Parathyroid adenoma (tissue), 2 donors: Measurements from ENCODE around the gene ARHGAP21.
"Not testable (repeated sequence)": the region's sequence is repeated elsewhere in the genome, so short reads cannot be mapped to it uniquely, and the experiment has no call there.

Experiments used
- H2AFZ ChIP-seq: fragments of 300-600 bp; sonication (generic); one replicate; pipeline ENCODE4 v1.7.0; 2017; ENCODE audit warnings: antibody characterized with exemption, mild to moderate bottlenecking
- H3K27ac ChIP-seq: fragments of 300-600 bp; sonication (generic); one replicate; pipeline ENCODE4 v1.7.0; 2017
- H3K27me3 ChIP-seq: fragments of 300-600 bp; sonication (generic); one replicate; pipeline ENCODE4 v1.7.0; 2017; ENCODE audit warnings: low read length; ENCODE audit not compliant: control insufficient read depth, insufficient read depth
- H3K36me3 ChIP-seq: fragments of 300-600 bp; sonication (generic); one replicate; pipeline ENCODE4 v1.7.0; 2017; ENCODE audit warnings: low read length; ENCODE audit not compliant: control insufficient read depth, insufficient read depth
- H3K4me1 ChIP-seq: fragments of 300-600 bp; sonication (generic); one replicate; pipeline ENCODE4 v1.7.0; 2017; ENCODE audit warnings: control low read depth
- H3K4me2 ChIP-seq: fragments of 300-600 bp; sonication (generic); one replicate; pipeline ENCODE4 v1.7.0; 2017; ENCODE audit warnings: low read length
- H3K4me3 ChIP-seq: fragments of 300-600 bp; sonication (generic); one replicate; pipeline ENCODE4 v1.7.0; 2017; ENCODE audit warnings: low read depth, low read length
- H3K79me2 ChIP-seq: fragments of 300-600 bp; sonication (generic); one replicate; pipeline ENCODE4 v1.7.0; 2017; ENCODE audit warnings: control low read depth
- H3K9ac ChIP-seq: fragments of 300-600 bp; sonication (generic); one replicate; pipeline ENCODE4 v1.7.0; 2017; ENCODE audit warnings: mild to moderate bottlenecking
- H3K9me3 ChIP-seq: fragments of 300-600 bp; sonication (generic); one replicate; pipeline ENCODE4 v1.7.0; 2017; ENCODE audit warnings: low read length; ENCODE audit not compliant: control insufficient read depth
- TF ChIP-seq, protein P1 (sequence below): fragments of 300-600 bp; sonication (generic); IDR thresholded peaks from one replicate; pipeline ENCODE4 v1.7.0; 2017; ENCODE audit warnings: antibody characterized with exemption, mild to moderate bottlenecking
- donor health status: primary hyperparathyroidism.

Gene ARHGAP21

DNA sequence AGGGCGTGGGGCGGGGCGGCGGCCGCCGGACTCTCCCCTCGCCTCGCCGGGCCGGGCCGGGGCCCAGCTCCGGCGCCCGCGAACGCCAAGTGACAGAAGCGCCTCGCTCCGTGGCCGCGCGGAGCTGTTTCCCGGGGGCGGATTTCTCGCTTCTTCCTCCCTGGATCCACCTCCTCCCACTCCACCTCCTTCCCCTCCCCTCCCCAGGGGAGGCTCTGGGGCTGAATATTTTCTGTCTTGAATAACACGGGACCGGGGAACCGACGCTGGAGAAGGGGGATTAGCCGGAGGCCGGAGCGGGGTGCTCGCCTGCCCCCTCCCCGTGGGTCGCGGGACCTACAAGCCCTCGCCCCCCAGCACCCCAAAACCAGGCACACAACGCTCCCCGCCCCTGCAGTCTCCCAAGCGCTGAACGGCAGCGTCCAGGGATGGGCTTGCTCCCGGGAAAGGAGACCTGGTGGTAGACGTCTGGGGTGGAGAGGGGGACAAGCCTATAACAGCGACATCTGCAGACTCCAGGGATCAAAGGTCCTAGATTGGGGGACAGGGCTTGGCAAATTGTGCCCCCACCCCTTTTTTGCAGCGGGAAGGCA, at the start of gene ARHGAP21:
Gene ARHGAP21, minus strand, starts transcription at position 100 of the 593 bp plus-strand sequence. CDS start 1,988 bp downstream, outside the sequence.
- no peaks in the 10 kb centered on the region for H3K9me3 ChIP-seq
- H3K4me3 ChIP-seq, result peak within 1 kb of the TSS; percentile 83
- no peaks in the 10 kb centered on the region for H3K36me3 ChIP-seq
- peak within 1 kb of the TSS; percentile 90 for H3K27ac ChIP-seq
- peak within 1 kb of the TSS; percentile 98 for H3K4me2 ChIP-seq
- peaks cover 25% of the 10 kb centered on the region for H3K79me2 ChIP-seq
- TF ChIP-seq, protein P1, sequence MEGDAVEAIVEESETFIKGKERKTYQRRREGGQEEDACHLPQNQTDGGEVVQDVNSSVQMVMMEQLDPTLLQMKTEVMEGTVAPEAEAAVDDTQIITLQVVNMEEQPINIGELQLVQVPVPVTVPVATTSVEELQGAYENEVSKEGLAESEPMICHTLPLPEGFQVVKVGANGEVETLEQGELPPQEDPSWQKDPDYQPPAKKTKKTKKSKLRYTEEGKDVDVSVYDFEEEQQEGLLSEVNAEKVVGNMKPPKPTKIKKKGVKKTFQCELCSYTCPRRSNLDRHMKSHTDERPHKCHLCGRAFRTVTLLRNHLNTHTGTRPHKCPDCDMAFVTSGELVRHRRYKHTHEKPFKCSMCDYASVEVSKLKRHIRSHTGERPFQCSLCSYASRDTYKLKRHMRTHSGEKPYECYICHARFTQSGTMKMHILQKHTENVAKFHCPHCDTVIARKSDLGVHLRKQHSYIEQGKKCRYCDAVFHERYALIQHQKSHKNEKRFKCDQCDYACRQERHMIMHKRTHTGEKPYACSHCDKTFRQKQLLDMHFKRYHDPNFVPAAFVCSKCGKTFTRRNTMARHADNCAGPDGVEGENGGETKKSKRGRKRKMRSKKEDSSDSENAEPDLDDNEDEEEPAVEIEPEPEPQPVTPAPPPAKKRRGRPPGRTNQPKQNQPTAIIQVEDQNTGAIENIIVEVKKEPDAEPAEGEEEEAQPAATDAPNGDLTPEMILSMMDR, result no peak
- peak within 1 kb of the TSS; percentile 96 for H2AFZ ChIP-seq
- H3K9ac ChIP-seq, result peak within 1 kb of the TSS; percentile 73
- no peaks in the 10 kb centered on the region for H3K27me3 ChIP-seq
- peaks cover 13% of the 10 kb centered on the region for H3K4me1 ChIP-seq

DNA sequence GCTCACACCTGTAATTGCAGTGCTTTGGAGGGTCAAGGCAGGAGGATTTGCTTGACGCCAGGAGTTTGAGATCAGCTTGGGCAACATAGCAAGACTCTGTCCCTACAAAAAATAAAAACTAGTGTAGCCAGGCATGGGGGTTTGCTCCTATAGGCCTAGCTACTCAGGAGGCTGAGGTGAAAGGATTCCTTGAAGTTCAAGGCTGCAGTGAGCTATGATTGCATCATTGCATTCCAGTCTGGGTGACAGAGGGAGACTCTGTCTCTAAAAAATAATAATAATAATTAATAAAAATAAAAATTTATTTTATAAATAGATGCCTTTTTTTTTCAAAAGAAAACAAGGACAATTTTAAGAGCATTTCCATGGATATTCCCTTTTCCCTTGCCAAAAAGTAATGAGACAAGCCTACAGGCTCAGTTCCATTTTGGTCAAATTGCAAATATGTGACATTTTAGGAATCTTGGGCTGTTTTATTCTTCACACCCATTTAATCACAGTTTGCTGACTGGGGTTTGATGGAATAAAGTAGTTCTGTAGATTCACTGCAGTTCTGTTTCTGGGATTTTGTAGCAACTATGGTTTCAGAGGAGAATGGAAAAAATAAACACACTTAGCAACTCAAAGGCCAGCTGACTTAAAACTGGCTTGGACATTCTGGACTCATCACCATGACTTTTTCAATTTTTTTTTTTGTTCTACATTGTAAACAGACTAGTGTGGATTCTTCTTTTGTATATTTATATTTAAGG, 48.4 kb upstream of the ARHGAP21 start:
- TF ChIP-seq, protein P1, result no peak
- Histone ChIP-seq H2AFZ (no peak overlapping the region), H3K4me2 (no peak overlapping the region), H3K27me3 (no peaks in the 10 kb centered on the region), H3K4me3 (no peak overlapping the region), H3K27ac (no peak overlapping the region), H3K36me3 (no peaks in the 10 kb centered on the region), H3K9me3 (no peaks in the 10 kb centered on the region), H3K9ac (no peak overlapping the region), H3K79me2 (no peaks in the 10 kb centered on the region), H3K4me1 (no peaks in the 10 kb centered on the region)

DNA sequence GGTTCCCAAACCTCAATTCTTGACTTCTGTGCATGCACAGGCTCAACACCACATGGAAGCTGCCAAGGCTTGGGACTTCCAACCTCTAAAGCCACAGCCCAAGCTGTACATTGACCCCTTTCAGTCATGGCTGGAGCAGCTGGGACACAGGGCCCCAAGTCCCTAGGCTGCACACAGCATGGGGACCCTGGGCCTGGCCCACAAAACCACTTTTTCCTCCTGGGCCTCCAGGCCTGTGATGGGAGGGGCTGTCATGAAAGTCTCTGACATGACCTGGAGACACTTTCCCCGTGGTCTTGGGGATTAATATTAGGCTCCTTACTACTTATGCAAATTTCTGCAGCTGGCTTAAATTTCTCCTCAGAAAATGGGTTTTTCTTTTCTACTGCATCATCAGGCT, 41.3 kb upstream of the ARHGAP21 start:
- H3K4me3 ChIP-seq, H3K4me2 ChIP-seq, H2AFZ ChIP-seq, H3K79me2 ChIP-seq, H3K9me3 ChIP-seq, H3K27me3 ChIP-seq, H3K27ac ChIP-seq, H3K36me3 ChIP-seq, H3K9ac ChIP-seq, H3K4me1 ChIP-seq: not testable (repeated sequence)

DNA sequence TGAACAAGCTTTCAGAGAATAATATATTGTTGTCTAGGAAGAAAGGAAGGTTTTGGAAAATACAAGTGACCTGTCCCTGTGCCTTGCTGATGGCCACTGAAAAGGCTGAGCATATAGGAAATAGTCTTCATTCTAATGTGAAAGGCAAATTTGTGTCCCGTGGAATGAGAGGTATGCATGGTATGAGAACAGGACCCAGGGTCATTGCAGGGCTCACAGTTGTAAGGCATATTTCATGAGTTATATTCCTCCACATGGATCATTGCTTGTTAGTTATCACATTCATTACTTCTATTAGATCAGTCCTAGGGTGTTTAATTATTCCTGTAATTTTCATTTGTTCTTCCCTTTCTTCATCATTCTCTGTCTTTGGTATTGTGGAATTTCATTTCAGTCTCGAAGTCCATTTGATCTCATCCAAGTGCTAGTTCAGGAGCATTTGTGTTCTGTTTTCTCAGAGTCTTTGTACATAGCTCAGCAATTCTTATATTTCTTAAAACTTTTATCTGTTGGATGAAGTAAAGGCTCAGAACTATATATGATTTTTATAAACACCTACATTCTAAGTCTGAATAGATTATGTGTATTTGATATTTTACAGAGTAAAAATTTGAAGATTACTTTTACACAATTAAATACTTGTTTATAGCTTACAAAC, 39.4 kb upstream of the ARHGAP21 start:
- Histone ChIP-seq H3K9me3 (no peaks in the 10 kb centered on the region), H3K27ac (no peak overlapping the region), H3K4me3 (no peak overlapping the region), H3K79me2 (no peaks in the 10 kb centered on the region), H3K4me1 (no peaks in the 10 kb centered on the region), H3K9ac (no peak overlapping the region), H2AFZ (no peak overlapping the region), H3K36me3 (no peaks in the 10 kb centered on the region), H3K27me3 (no peaks in the 10 kb centered on the region), H3K4me2 (no peak overlapping the region)
- TF ChIP-seq, protein P1, result no peak

DNA sequence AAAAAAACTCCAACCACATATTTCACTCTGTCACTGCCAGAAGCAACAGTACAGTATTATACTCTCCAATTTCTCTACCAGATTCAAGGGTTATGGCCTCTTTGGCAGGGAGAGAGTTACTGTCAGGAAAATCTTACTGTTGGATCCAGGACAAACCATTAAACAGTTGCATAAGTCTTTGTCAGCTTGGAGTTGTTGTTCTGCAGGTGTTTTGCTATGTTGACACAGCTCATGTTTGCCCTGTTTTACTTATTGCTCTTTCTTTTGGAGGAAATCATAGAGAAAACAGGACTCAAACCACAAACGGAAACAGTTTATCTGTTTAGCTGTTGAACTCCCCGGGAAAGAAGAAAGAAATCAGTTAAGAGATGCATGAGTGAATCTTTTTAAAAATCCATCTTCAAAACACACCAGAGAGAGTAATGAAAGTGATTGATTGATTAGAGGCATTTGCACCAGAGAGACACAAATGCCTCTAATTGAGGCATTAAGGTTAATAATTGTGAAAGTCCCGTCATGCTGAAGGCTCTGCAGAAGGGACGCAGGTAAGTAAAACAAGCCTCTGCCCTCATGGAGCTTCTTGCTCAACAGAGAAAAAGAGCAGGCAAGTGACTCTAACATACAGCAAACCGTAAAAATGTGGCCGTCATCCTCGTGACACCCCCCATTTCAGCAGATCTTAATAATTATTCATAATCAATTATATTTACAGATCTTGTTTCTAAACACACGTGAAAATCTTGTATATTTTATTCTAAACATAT, 38.7 kb upstream of the ARHGAP21 start:
- no peaks in the 10 kb centered on the region for H3K79me2 ChIP-seq
- no peak overlapping the region for H3K9ac ChIP-seq
- H3K27ac ChIP-seq, result no peak overlapping the region
- H3K4me3 ChIP-seq, result no peak overlapping the region
- no peaks in the 10 kb centered on the region for H3K27me3 ChIP-seq
- H3K4me2 ChIP-seq, result no peak overlapping the region
- H3K9me3 ChIP-seq, result no peaks in the 10 kb centered on the region
- H3K36me3 ChIP-seq, result no peaks in the 10 kb centered on the region
- H2AFZ ChIP-seq, result peak overlapping the region; percentile 11
- H3K4me1 ChIP-seq, result no peaks in the 10 kb centered on the region
- TF ChIP-seq, protein P1, result no peak
